Endothelial cell of umbilical vein (primary cell): ENCODE data around the gene ACAA1. TPM values are rescaled to one million over a fixed set of nuclear protein-coding genes. Genes with fewer than 3 reads are reported as not detected.
"Not testable (repeated sequence)": the region's sequence is repeated elsewhere in the genome, so short reads cannot be mapped to it uniquely, and the experiment has no call there.

ENCODE experiments used
- BruUV-seq: library from RNA; stranded (reverse); fragments of 400-500 nt; replicated peaks from 2 replicates; lab custom pipeline; 2021; lab: Mats Ljungman, UMichigan
- CTCF ChIA-PET: fragments of 300-600, 350-600 bp; sonication (Branson Sonifier 250); formaldehyde crosslinking; loops from one replicate; lab custom pipeline; 2021; ENCODE audit warnings: antibody characterized with exemption, inconsistent platforms; lab: Charles Lee
- POLR2A ChIA-PET: fragments of 300-600, 350-600 bp; sonication (Branson Sonifier 250); formaldehyde crosslinking; loops from one replicate; lab custom pipeline; 2021; ENCODE audit warnings: antibody characterized with exemption, inconsistent platforms; lab: Charles Lee
- DNase-seq: peaks from one replicate; pipeline ENCODE4 v3.0.0-alpha.2; 2011; ENCODE audit warnings: low read depth, low spot score
- FAIRE-seq: peaks from 2 replicates; lab custom pipeline; 2011; peaks lifted over from hg19 to GRCh38; lab: Jason Lieb, UNC
- H2AFZ ChIP-seq: 2 replicates; pipeline ENCODE4 v1.6.0; 2012; ENCODE audit warnings: low read depth, low read length, control low read depth, inconsistent platforms
- H3K27ac ChIP-seq: 2 replicates; pipeline ENCODE4 v1.5.1; 2011; ENCODE audit warnings: low read depth, mild to moderate bottlenecking, control low read depth, low read length, moderate library complexity; ENCODE audit not compliant: insufficient read depth
- H3K27me3 ChIP-seq, 2 experiments: 2 replicates each; pipeline versions ENCODE4 v1.6.0 to v1.6.1; 2011; ENCODE audit warnings: low read length in 2 of 2, mixed read lengths in 1 of 2; ENCODE audit not compliant: control insufficient read depth in 2 of 2, insufficient read depth in 2 of 2
- H3K36me3 ChIP-seq, 2 experiments: 2 replicates in 1 of 2; 3 replicates in 1 of 2; pipeline ENCODE4 v1.5.1; 2011; ENCODE audit warnings: low read length in 2 of 2, mild to moderate bottlenecking in 1 of 2, moderate library complexity in 1 of 2; ENCODE audit not compliant: control insufficient read depth in 2 of 2, insufficient read depth in 2 of 2; ENCODE audit errors: extremely low read depth in 1 of 2
- H3K4me1 ChIP-seq: 3 replicates; pipeline ENCODE4 v1.5.1; 2011; ENCODE audit warnings: mild to moderate bottlenecking, low read length; ENCODE audit not compliant: control insufficient read depth, insufficient read depth; ENCODE audit errors: extremely low read depth
- H3K4me2 ChIP-seq: 2 replicates; pipeline ENCODE4 v1.6.1; 2011; ENCODE audit warnings: low read length, control low read depth, mixed read lengths; ENCODE audit not compliant: insufficient read depth
- H3K4me3 ChIP-seq, 3 experiments: fragments of 200-600 bp in 1 of 3; sonication (generic), shearing (Covaris generic) in 1 of 3; replicated peaks in 1 of 3; 2 replicates each; pipeline ENCODE4 v1.5.1; 2011 to 2016; ENCODE audit warnings: control low read depth in 3 of 3, low read length in 3 of 3, mild to moderate bottlenecking in 2 of 3, inconsistent platforms in 1 of 3, low read depth in 1 of 3, moderate library complexity in 1 of 3; ENCODE audit not compliant: insufficient read depth in 1 of 3
- H3K79me2 ChIP-seq: 2 replicates; pipeline ENCODE4 v1.6.0; 2012; ENCODE audit warnings: low read length, inconsistent platforms; ENCODE audit not compliant: control insufficient read depth, insufficient read depth
- H3K9ac ChIP-seq: replicated peaks from 2 replicates; pipeline ENCODE3; 2011; ENCODE audit warnings: low read length, control low read depth; ENCODE audit not compliant: insufficient read depth; ENCODE audit errors: extremely low read depth
- H3K9me1 ChIP-seq: replicated peaks from 3 replicates; pipeline ENCODE4 v1.6.0; 2011; ENCODE audit warnings: mild to moderate bottlenecking, low read length; ENCODE audit not compliant: control insufficient read depth, insufficient read depth; ENCODE audit errors: extremely low read depth
- H3K9me3 ChIP-seq: replicated peaks from 2 replicates; pipeline ENCODE4 v1.5.1; 2012; ENCODE audit warnings: low read length, inconsistent platforms; ENCODE audit not compliant: control insufficient read depth, insufficient read depth
- H4K20me1 ChIP-seq: replicated peaks from 2 replicates; pipeline ENCODE3; 2011; ENCODE audit warnings: mild to moderate bottlenecking, low read length; ENCODE audit not compliant: control insufficient read depth, insufficient read depth; ENCODE audit errors: extremely low read depth
- CTCF ChIP-seq, 2 donors: IDR thresholded peaks; 1 replicate in 1 of 2; 2 replicates in 1 of 2; pipeline ENCODE4 v1.5.1; 2011; ENCODE audit warnings: low read length in 2 of 2, mild to moderate bottlenecking in 2 of 2, moderate library complexity in 2 of 2, control low read depth in 1 of 2, inconsistent platforms in 1 of 2, low read depth in 1 of 2; ENCODE audit not compliant: insufficient read depth in 1 of 2; ENCODE audit errors: extremely low read depth in 1 of 2
- EZH2 ChIP-seq: IDR thresholded peaks from 2 replicates; pipeline ENCODE4 v1.6.1; 2012; ENCODE audit warnings: borderline replicate concordance, low read depth, mild to moderate bottlenecking, moderate library complexity, low read length, inconsistent platforms; ENCODE audit not compliant: severe bottlenecking
- FOS ChIP-seq: IDR thresholded peaks from 2 replicates; pipeline ENCODE4 v1.6.1; 2011; ENCODE audit warnings: mild to moderate bottlenecking, low read length, moderate library complexity, borderline replicate concordance; ENCODE audit not compliant: insufficient read depth
- GATA2 ChIP-seq: IDR thresholded peaks from 2 replicates; pipeline ENCODE4 v1.7.0; 2011; ENCODE audit warnings: low read depth, mild to moderate bottlenecking, moderate library complexity, mixed read lengths, low read length; ENCODE audit not compliant: insufficient read length, insufficient read depth
- JUN ChIP-seq: IDR thresholded peaks from 2 replicates; pipeline ENCODE4 v1.6.1; 2011; ENCODE audit warnings: borderline replicate concordance, low read depth; ENCODE audit not compliant: insufficient read length, insufficient read depth
- MYC ChIP-seq: IDR thresholded peaks from one replicate; pipeline ENCODE4 v1.6.1; 2011; ENCODE audit warnings: mild to moderate bottlenecking, low read depth, low read length
- POLR2A ChIP-seq: IDR thresholded peaks from 2 replicates; pipeline ENCODE4 v1.6.1; 2012; ENCODE audit warnings: low read depth, mild to moderate bottlenecking, control low read depth, low read length
- POLR2AphosphoS5 ChIP-seq: IDR thresholded peaks from 2 replicates; pipeline ENCODE4 v1.6.1; 2012; ENCODE audit warnings: low read depth, mild to moderate bottlenecking, control low read depth, low read length, moderate library complexity; ENCODE audit not compliant: insufficient read depth
- dilution Hi-C: fragments of 300-500 bp; cut with MboI; formaldehyde crosslinking; loops from one replicate; pipeline ENCODE4 v1.15.0; 2019; ENCODE audit warnings: low sequenced_read_pairs; ENCODE audit not compliant: extremely low pct_ligation_motif_present
- intact Hi-C: fragments of 100-400 bp; cut with micrococcal nuclease; formaldehyde crosslinking; loops from one replicate; pipeline ENCODE4 v1.10.0; 2022
- polyA plus RNA-seq, 4 experiments: library from polyadenylated mRNA; depleted of rRNA in 3 of 4; stranded (reverse) in 3 of 4; unstranded in 1 of 4; fragments of >200 nt; gene quantifications; 2 replicates each; pipeline versions ENCODE4 v1.2.1 to v1.2.3, GENCODE V29; 2011 to 2012; ENCODE audit warnings: missing spikeins in 1 of 4
- total RNA-seq: library from RNA; stranded (reverse); gene quantifications from 2 replicates; pipeline ENCODE4 v1.2.3, GENCODE V29; 2021
- TF ChIP-seq, protein P1 (sequence below): IDR thresholded peaks from 2 replicates; pipeline ENCODE4 v1.6.1; 2011; ENCODE audit not compliant: insufficient read depth, insufficient read length

Gene ACAA1
- total and polyA plus RNA-seq, 2 donors (not counting 3 experiments of a cell fraction or from before 2014, with no cell fraction given): 52.1 to 53.8 TPM

DNA sequence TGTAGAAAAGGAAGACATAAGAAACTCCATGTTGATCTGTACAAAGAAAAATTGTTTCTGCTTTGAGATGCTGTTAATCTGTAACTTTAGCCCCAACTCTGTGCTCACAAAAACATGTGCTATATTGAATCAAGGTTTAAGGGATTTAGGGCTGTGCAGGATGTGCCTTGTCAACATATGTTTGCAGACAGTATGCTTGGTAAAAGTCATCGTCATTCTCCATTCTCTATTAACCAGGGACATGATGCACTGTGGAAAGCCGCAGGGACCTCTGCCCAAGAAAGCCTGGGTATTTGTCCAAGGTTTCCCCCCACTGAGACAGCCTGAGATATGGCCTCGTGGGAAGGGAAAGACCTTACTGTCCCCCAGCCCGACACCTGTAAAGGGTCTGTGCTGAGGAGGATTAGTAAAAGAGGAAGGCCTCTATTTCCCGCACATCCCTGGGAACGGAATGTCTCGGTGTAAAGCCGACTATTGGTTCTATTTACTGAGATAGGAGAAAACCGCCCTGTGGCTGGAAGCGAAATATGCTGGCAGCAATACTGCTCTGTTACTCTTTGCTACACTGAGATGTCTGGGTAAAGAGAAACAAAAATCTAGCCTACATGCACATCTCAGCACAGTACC is 2.3 kb downstream of the ACAA1 start:
- intact Hi-C loops: loop anchor here (5.0 to 10.0 kb wide), 6 partner anchors 98 to 520 kb away; partner anchors contain the start of gene EXOG
- Histone ChIP-seq H3K4me1 (peaks cover 22% of the 10 kb centered on the region), H3K79me2 (peaks cover 11% of the 10 kb centered on the region), H3K36me3 (peaks cover 0 to 14% of the 10 kb centered on the region in 2 experiments)
- H3K9me1 ChIP-seq, dilution Hi-C loops, CTCF ChIA-PET, BruUV-seq, DNase-seq, H3K27me3 ChIP-seq, H4K20me1 ChIP-seq, H3K9me3 ChIP-seq, H3K9ac ChIP-seq, H3K4me3 ChIP-seq, POLR2A ChIA-PET, H3K4me2 ChIP-seq, FAIRE-seq, H3K27ac ChIP-seq, H2AFZ ChIP-seq: not testable (repeated sequence)

GRCh38 chr3:38133557-38134405 is 3.1 kb downstream of the ACAA1 start:
- ChIA-PET CTCF (interaction anchor here (0.8 to 1.2 kb wide), 2 partner anchors 14 to 164 kb away, joined by 3 to 8 read pairs; no protein-coding TSS in a partner anchor), POLR2A (no interaction called here)
- Histone ChIP-seq H3K9me1 (no peaks in the 10 kb centered on the region), H3K4me3 (no peak overlapping the region), H3K27ac (no peak overlapping the region), H3K4me1 (peaks cover 14% of the 10 kb centered on the region), H3K27me3 (no peaks in the 10 kb centered on the region), H3K9ac (no peak overlapping the region), H3K9me3 (no peaks in the 10 kb centered on the region), H3K4me2 (no peak overlapping the region), H3K36me3 (peaks cover 2 to 21% of the 10 kb centered on the region in 2 experiments), H4K20me1 (no peaks in the 10 kb centered on the region), H2AFZ (no peak overlapping the region), H3K79me2 (peaks cover 11% of the 10 kb centered on the region)
- no peak for TF ChIP-seq EZH2
- no peak for TF ChIP-seq MYC
- TF ChIP-seq JUN: no peak
- no peak for TF ChIP-seq GATA2
- no peak for TF ChIP-seq FOS
- TF ChIP-seq POLR2AphosphoS5: no peak
- TF ChIP-seq, protein P1, sequence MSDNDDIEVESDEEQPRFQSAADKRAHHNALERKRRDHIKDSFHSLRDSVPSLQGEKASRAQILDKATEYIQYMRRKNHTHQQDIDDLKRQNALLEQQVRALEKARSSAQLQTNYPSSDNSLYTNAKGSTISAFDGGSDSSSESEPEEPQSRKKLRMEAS: no peak
- TF ChIP-seq POLR2A: no peak
- TF ChIP-seq CTCF (IDR thresholded peaks at IDR 0.05; ENCODE audit: extremely low read depth in 1 of 2, insufficient read depth in 1 of 2, low read depth in 1 of 2, low read length in 2 of 2): no peak
- dilution Hi-C loops: no loop called here
- FAIRE-seq (no peak), DNase-seq (no peak)
- BruUV-seq: no TSS peak
- intact Hi-C loops: loop anchor here (10.0 kb wide), 2 partner anchors 279 to 521 kb away; no protein-coding TSS in a partner anchor
